ENCODE measurements around the gene HSD17B12.
"Not testable (repeated sequence)": the region's sequence is repeated elsewhere in the genome, so short reads cannot be mapped to it uniquely, and the experiment has no call there.

The HSD17B12 gene

DNA sequence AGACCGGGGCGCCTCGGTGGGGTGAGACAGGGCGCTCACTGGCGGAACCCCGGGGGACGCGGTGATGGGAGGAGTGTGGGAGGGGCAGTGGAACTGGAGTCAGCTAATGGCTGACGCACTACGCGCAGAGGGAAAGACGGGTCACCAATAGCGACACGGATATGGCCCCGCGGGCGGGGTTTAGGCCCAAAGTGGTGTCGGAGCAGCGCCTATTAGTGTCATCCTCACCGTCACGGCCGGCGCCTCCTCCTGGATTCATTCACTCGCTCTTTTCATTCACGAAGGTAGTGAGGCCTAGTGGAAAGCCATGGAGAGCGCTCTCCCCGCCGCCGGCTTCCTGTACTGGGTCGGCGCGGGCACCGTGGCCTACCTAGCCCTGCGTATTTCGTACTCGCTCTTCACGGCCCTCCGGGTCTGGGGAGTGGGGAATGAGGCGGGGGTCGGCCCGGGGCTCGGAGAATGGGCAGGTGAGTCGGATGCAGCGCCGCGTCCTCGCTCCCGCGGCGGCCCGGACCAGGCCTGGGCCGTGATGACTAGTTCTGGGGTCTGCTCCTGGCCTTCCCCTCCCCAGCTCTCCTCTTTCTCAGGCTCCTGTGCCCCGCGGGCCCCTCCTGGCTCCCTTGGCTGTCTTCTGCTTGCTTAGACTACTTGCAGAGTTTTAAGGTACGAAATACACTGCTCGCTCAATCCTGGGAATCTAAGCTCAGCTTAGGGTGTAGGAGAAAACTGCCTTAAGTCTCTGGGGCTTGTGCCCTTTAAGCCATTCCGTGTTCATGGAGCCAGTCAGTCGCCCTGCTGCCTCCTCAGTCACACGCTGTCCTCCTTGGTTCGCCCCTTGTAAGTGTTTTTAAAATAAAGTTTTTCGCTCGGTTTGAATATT is at the start of gene HSD17B12:
HSD17B12 (plus strand) TSS at position 218 of the 880 bp plus-strand sequence; CDS start at position 308, 90 bp downstream.
- peak; percentile 97 to 99 for DNase-seq (ENCODE audit: low read depth in 2 of 2)

GRCh38 chr11:43631732-43632131 is 48.8 kb upstream of the HSD17B12 start:
- DNase-seq (ENCODE audit: low read depth in 2 of 2): no peak

- DNase-seq (ENCODE audit: low read depth in 2 of 2): no peak
These were observed 48.4 kb upstream of the HSD17B12 start for GRCh38 chr11:43632181-43632580.

DNA sequence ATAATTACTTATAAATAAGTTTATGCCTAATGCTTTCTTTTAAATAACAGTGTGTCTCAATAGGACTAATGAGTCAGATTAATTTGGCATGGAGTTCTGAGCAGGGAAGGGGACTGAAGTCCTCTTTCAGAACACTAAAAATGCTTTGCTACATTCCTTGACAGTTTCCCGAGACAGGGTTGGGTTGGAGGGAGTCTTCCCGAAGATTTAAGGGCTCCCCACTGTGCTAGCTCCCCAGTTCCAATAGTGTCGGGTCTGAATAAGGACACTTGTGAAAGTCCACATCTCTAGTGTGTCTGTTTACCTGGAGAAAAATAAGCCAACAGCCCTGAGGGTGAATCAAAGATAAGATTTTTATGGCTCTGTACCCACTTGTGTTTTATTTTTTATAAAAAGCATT is 41.8 kb upstream of the HSD17B12 start:
- DNase-seq (ENCODE audit: low read depth in 2 of 2): no peak

GRCh38 chr11:43639224-43639623 is 41.3 kb upstream of the HSD17B12 start:
- DNase-seq (ENCODE audit: low read depth in 2 of 2): no peak

GRCh38 chr11:43639920-43640319 is 40.6 kb upstream of the HSD17B12 start:
- no peak for DNase-seq (ENCODE audit: low read depth in 2 of 2)

GRCh38 chr11:43643898-43644620 is 36.5 kb upstream of the HSD17B12 start:
- peak; percentile 80 to 82 for DNase-seq (ENCODE audit: low read depth in 2 of 2)

GRCh38 chr11:43644621-43645299 is 35.8 kb upstream of the HSD17B12 start:
- no peak for DNase-seq (ENCODE audit: low read depth in 2 of 2)

GRCh38 chr11:43646767-43647166 is 33.8 kb upstream of the HSD17B12 start:
- DNase-seq (ENCODE audit: low read depth in 2 of 2): no peak

DNA sequence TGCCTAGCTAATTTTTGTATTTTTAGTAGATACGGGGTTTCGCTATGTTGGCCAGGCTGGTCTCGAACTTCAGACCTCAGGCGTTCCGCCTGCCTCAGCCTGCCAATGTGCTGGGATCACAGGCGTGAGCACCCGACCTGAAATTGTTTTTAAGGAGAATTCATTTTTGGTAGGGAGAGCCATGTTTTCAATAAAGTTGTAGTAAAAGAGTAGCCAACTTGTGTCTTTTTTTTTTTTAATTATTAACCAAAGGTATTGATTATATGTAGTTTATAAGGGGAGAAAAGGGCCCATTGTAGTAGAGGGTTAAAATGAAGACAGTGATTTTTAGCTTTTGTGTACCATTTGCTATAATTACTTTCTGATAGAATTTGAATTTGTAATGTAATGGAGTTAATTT is 31.6 kb upstream of the HSD17B12 start:
- no peak for DNase-seq (ENCODE audit: low read depth in 2 of 2)

DNA sequence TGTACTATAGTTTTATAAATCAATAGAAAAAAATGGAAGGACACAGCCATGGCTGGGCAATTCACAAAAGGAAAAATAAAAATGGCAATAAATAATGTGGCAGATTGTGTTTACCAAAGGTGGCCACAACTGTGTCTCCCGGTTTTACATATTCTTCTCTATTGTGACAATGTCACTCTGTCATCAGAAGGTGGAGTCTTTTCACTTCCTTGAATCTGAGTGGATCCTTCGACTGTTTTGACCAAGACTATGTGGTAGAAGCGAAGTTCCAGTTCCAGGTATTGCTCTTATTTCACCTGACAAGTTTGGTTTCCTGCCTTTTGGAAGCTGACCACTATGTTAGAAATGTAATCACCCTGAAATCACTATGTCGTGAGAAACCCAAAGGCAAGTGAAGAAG is 31.0 kb upstream of the HSD17B12 start:
- no peak for DNase-seq (ENCODE audit: low read depth in 2 of 2)

DNA sequence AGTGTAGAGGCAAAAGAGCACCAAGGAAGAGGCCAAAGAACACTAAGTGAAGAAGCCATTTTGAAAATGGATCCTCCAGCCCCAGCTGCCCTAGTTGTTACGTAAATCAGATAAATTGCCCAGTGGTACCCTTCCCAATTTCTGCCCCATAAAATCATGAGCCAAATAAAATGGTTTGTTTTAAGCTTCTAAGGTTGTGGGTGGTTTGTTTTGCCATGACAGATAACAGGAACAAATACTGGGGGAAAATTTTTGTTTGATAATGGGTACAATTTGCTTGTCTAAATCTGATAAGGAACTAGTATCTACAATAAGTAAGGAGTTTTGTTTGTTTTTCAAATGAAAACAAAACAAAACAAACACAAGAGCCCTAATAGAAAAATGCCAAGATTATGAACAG is 30.6 kb upstream of the HSD17B12 start:
- DNase-seq (ENCODE audit: low read depth in 2 of 2): no peak

DNA sequence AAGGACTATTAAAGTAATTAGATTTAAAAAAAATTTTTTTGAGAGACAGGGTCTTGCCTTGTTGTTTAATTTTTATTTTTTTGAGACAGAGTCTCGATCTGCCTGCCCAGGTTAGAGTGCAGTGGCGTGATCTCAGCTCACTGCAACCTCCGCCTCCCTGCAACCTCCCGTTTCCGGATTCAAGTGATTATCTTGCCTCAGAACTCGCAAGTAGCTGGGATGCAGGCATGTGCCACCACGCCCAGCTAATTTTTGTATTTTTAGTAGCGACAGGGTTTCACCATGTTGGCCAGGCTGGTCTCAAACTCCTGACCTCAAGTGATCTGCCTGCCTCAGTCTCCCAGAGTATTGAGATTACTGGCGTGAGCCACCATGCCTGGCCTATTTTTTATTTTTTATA is 17.5 kb upstream of the HSD17B12 start:
- DNase-seq (ENCODE audit: low read depth in 2 of 2): not testable (repeated sequence)

DNA sequence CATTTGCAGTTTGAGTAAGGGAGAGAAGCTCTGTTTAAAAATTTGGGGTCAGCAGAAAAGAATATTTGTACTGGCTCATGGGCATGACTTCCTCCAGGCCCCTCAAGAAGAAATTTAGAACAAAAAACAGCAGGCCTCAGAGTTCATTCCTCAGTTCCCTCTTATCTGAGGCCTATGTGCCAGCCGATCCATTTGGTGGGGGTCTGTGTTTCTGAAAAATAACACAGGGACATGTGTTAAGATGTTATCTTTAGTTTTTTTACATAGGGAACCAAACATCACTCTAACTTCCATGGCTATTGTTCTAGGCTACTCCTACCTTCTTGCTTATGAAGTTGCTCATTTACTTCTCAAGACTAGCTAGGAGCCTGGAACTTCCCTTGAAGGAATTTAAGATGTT is 16.2 kb upstream of the HSD17B12 start:
- DNase-seq (ENCODE audit: low read depth in 2 of 2): no peak

DNA sequence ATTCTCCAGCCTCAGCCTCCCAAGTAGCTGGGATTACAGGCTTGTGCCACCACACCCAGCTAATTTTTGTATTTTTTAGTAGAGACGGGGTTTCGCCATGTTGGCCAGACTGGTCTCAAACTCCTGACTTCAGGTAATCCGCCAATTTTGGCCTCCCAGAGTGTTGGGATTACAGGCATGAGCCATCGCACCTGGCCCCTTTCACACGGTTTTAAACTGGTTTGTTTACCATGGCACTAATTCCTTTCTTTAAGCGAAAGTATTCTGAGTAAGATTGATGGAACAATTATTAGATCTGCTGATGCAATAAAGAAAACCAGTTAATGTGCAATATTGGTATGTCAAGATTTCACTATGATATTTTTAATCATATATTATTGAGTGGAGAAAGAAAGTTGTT is 9.3 kb upstream of the HSD17B12 start:
- not testable (repeated sequence) for DNase-seq (ENCODE audit: low read depth in 2 of 2)

GRCh38 chr11:43674560-43674959 is 6.0 kb upstream of the HSD17B12 start:
- no peak for DNase-seq (ENCODE audit: low read depth in 2 of 2)

GRCh38 chr11:43676933-43677332 is 3.6 kb upstream of the HSD17B12 start:
- DNase-seq (ENCODE audit: low read depth in 2 of 2): no peak

GRCh38 chr11:43681401-43681942 is 934 bp downstream of the HSD17B12 start:
- DNase-seq (ENCODE audit: low read depth in 2 of 2): no peak

DNA sequence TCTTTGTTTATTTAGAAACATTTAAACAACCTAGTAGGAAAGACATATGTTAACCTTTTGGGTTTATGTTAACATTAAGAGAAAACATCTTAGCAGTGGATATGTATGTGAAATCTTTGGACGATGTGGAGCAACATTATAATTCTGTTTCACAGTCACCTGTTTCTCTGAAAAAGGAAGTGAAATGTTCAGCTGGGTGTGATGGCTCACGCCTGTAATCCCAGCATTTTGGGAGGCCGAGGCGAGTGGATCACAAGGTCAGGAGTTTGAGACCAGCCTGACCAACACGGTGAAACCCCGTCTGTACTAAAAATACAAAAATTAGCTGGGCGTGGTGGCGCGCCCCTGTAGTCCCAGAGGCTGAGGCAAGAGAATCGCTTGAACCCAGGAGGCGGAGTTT is 1.5 kb downstream of the HSD17B12 start:
- not testable (repeated sequence) for DNase-seq (ENCODE audit: low read depth in 2 of 2)

DNA sequence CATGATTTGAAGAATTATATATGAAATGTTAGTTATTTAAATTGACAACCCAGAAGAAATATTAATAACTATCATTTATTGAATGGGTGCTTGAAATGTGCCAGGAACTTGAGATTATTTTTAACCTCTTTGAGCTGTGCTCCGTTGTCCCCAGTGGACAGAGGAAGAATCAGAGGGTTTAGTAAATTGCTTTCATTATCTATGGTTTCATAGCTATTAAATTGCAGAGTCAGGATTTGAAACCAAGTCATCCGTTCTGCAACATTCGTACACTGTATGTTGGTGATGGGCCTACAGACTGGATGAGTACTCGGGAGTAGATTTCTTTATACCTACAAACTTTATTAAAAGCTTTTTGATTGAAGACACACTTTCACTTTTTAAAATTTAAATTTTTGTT is 4.9 kb downstream of the HSD17B12 start:
- DNase-seq (ENCODE audit: low read depth in 2 of 2): no peak

DNA sequence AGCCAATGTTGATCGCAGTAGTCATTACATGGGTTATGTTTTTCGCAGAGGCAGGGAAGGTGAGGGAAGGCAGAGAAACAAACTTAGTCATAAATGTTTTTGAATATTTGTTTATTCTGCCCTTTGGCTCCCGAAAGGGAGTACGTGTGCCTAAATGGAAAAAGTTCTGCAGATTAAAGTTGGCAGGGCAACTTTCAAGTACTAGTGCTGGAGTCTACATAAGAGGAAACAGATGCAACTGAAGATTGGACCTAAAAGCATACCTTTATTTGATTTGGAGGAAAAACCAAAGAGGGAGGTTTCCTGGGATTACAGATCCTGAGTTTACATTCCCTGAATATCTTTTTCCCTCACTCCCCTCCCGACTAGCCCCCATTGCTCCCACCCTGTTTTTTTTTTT is 5.7 kb downstream of the HSD17B12 start:
- no peak for DNase-seq (ENCODE audit: low read depth in 2 of 2)

DNA sequence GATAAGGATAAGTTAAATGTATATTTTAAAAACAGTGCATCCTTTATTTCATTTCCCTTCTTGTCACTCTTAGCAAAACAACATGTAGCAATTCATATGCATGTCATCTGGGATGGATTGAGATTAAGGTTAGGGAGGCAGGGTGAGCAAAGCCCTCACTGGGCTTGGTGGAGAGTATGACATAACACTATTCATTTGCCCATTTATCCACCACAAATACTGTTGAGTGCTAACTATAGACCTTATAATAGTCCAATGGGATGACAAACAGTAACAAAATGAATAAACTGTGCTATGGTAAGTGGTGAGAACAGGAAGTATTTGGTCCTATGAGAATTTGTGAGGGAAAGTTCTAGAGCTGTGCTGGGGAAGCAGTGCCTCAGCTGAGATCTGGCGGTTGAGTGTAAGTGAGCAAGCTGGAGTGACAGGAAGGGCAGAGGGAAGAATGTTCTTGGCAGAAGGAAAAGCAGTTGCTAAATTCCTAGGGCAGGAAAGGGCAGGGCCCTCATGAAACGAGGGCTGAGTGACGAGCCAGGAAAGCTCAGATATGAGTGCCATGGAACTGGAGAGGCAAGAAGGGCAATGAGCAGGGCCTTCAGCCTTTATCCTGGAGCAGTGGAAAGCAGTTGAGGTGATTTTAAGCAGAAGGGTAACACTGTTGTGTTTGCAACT is 6.7 kb downstream of the HSD17B12 start:
- DNase-seq (ENCODE audit: low read depth in 2 of 2): no peak

Measured in stimulated activated CD8-positive, alpha-beta memory T cell treated with anti-CD3 and anti-CD28 coated beads, Interleukin-2, amount 100 ng/mL, for 48 hours (primary cell).